ENCODE results near the gene RNLS. TPM values are rescaled to one million over a fixed set of nuclear protein-coding genes. Genes with fewer than 3 reads are reported as not detected.

RNLS gene
- total and polyA plus RNA-seq, 3 donors from 2014 or later, result 13.0 to 27.4 (median 27.1) TPM

DNA sequence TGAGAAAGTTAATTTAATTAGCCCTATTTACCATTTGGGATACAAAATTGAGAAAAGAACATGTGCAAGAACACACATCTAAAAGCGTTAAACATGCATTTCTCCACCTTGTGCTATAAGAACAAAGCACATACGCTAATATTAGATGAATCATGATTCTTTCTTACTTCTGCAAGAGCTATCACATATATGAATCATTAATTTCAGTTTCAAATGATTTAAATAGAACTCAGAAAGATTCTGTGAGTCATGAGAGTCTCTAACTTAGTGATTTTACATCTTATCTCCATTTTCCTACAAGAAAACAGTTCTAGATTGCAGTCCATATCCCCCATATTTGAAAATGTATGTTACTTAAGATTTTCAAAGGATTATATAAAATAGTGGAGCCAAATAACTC is 173.9 kb downstream of the RNLS start:
- H3K9me3 ChIP-seq, result no peaks in the 10 kb centered on the region
- no peaks in the 10 kb centered on the region for H3K4me1 ChIP-seq
- intact Hi-C loops (cut with DNase I; ENCODE audit: low total_unique reads), result loop anchor here (10.0 kb wide), 1 partner anchor 146 kb away; no protein-coding TSS in a partner anchor
- no peak overlapping the region for H3K4me3 ChIP-seq
- H3K27ac ChIP-seq, result no peak overlapping the region
- DNase-seq, result no peak
- H3K27me3 ChIP-seq, result no peaks in the 10 kb centered on the region
- 90 to 96% methylated on average over 2 of the region's 2 CpGs for WGBS, 2 donors
- TF ChIP-seq POLR2A (IDR thresholded peaks at IDR 0.05) (no peak), CTCF (IDR thresholded peaks at IDR 0.05) (no peak)
- H3K36me3 ChIP-seq (ENCODE audit: low read depth, missing control alignments), result no peaks in the 10 kb centered on the region

DNA sequence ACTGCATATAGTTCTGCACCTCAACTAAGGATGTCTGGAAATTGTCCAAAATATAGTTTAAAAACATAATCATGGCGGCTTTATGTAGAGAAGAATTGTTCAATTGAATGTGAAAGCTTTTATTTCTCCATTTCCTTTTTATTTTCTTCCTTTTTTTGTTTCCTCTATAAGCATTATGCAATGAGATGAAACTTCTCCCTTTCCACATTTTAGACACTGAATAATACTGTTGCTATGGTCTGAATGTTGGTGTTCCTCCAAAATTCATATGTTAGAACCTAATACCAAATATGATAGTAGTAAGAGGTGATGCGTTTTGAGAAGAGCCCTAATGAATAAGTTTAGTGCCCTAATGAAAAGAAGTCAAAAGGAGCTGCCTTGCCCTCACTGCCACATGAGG is 175.0 kb downstream of the RNLS start:
- TF ChIP-seq CTCF (IDR thresholded peaks at IDR 0.05), result no peak
- TF ChIP-seq POLR2A (IDR thresholded peaks at IDR 0.05), result no peak
- H3K4me3 ChIP-seq, result no peak overlapping the region
- DNase-seq, result no peak
- H3K27ac ChIP-seq, result no peak overlapping the region
- H3K4me1 ChIP-seq, result no peaks in the 10 kb centered on the region
- intact Hi-C loops (cut with DNase I; ENCODE audit: low total_unique reads), result loop anchor here (10.0 kb wide), 1 partner anchor 147 kb away; no protein-coding TSS in a partner anchor
- H3K36me3 ChIP-seq (ENCODE audit: low read depth, missing control alignments), result no peaks in the 10 kb centered on the region
- no peaks in the 10 kb centered on the region for H3K9me3 ChIP-seq
- 84 to 87% methylated on average over 2 of the region's 2 CpGs for WGBS, 2 donors
- H3K27me3 ChIP-seq, result no peaks in the 10 kb centered on the region

- no peak for TF ChIP-seq CTCF (IDR thresholded peaks at IDR 0.05)
- TF ChIP-seq POLR2A (IDR thresholded peaks at IDR 0.05), result no peak
- intact Hi-C loops (cut with DNase I; ENCODE audit: low total_unique reads), result loop anchor here (10.0 kb wide), 1 partner anchor 151 kb away; no protein-coding TSS in a partner anchor
- no peak for DNase-seq
- Histone ChIP-seq H3K36me3 (ENCODE audit: low read depth, missing control alignments) (no peaks in the 10 kb centered on the region), H3K27me3 (no peaks in the 10 kb centered on the region), H3K9me3 (no peaks in the 10 kb centered on the region), H3K4me1 (no peaks in the 10 kb centered on the region), H3K27ac (no peak overlapping the region), H3K4me3 (no peak overlapping the region)
- 88% methylated on average over 2 of the region's 2 CpGs for WGBS, 2 donors
Observed at GRCh38 chr10:88404133-88404532, 179.0 kb downstream of the RNLS start.

- Histone ChIP-seq H3K4me3 (no peak overlapping the region), H3K9me3 (no peaks in the 10 kb centered on the region), H3K27ac (no peak overlapping the region), H3K36me3 (ENCODE audit: low read depth, missing control alignments) (no peaks in the 10 kb centered on the region), H3K27me3 (no peaks in the 10 kb centered on the region), H3K4me1 (no peaks in the 10 kb centered on the region)
- intact Hi-C loops (cut with DNase I; ENCODE audit: low total_unique reads), result loop anchor here (10.0 kb wide), 1 partner anchor 153 kb away; no protein-coding TSS in a partner anchor
- no peak for DNase-seq
- no peak for TF ChIP-seq CTCF (IDR thresholded peaks at IDR 0.05)
- TF ChIP-seq POLR2A (IDR thresholded peaks at IDR 0.05), result no peak
- 81 to 89% methylated on average over 2 of the region's 2 CpGs for WGBS, 2 donors
Observed at GRCh38 chr10:88401671-88402347, 181.3 kb downstream of the RNLS start.

DNA sequence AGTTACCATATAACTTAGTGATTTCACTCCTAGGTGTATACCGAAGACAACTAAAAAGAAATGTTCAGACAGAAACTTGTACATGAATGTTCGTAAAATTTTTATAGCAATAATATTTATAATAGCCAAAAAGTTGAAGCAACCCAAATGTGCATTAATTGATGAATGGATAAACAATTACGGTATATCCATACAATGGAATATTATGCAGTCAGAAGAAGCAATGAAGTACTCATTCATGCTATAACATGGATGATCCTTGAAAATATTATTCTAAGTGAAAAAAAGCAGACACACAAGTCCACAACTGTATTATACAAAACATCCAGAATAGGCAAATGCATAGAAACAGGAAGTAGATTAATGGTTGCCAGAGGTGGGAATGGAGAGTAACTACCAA is 183.9 kb downstream of the RNLS start:
- no peaks in the 10 kb centered on the region for H3K27me3 ChIP-seq
- H3K36me3 ChIP-seq (ENCODE audit: low read depth, missing control alignments), result no peaks in the 10 kb centered on the region
- intact Hi-C loops (cut with DNase I; ENCODE audit: low total_unique reads), result no loop called here
- TF ChIP-seq POLR2A (IDR thresholded peaks at IDR 0.05), result no peak
- TF ChIP-seq CTCF (IDR thresholded peaks at IDR 0.05), result no peak
- H3K9me3 ChIP-seq, result no peaks in the 10 kb centered on the region
- 92 to 94% methylated on average over 3 of the region's 3 CpGs for WGBS, 2 donors
- no peaks in the 10 kb centered on the region for H3K4me1 ChIP-seq
- no peak overlapping the region for H3K4me3 ChIP-seq
- no peak overlapping the region for H3K27ac ChIP-seq
- DNase-seq, result no peak

All from testis (tissue), 3 donors.